Mesothelial cell of epicardium (in vitro differentiated cells): ENCODE data around the gene ACTN4. TPM values are rescaled to one million over a fixed set of nuclear protein-coding genes. Genes with fewer than 3 reads are reported as not detected.

Experiments
- DNase-seq, 2 experiments: peaks; one replicate each; pipeline ENCODE4 v3.0.0; 2021; ENCODE audit warnings: low spot score in 2 of 2; ENCODE audit not compliant: unreplicated experiment in 2 of 2
- H3K27ac Mint-ChIP-seq: 2 replicates; pipeline ENCODE4 v1.8.0; 2021; ENCODE audit warnings: mixed read lengths
- H3K27me3 Mint-ChIP-seq: 2 replicates; pipeline ENCODE4 v1.8.0; 2021; ENCODE audit warnings: low read depth, mixed read lengths
- H3K36me3 Mint-ChIP-seq: 2 replicates; pipeline ENCODE4 v1.8.0; 2021; ENCODE audit warnings: mixed read lengths
- H3K4me1 Mint-ChIP-seq: 2 replicates; pipeline ENCODE4 v1.8.0; 2021; ENCODE audit warnings: mixed read lengths
- H3K4me3 Mint-ChIP-seq: 2 replicates; pipeline ENCODE4 v1.8.0; 2021; ENCODE audit warnings: mild to moderate bottlenecking, moderate library complexity, mixed read lengths
- H3K9me3 Mint-ChIP-seq: 2 replicates; pipeline ENCODE4 v1.8.0; 2021; ENCODE audit warnings: mixed read lengths
- CTCF ChIP-seq: fragments of 200-600 bp; sonication (generic); IDR thresholded peaks from one replicate; pipeline ENCODE4 v1.5.0; 2021; ENCODE audit warnings: antibody characterized with exemption; ENCODE audit not compliant: unreplicated experiment
- total RNA-seq: library from RNA; stranded (reverse); gene quantifications from 3 replicates; pipeline ENCODE4 v1.2.1, GENCODE V29; 2021

Gene ACTN4
- total RNA-seq, 1 donor from 2014 or later = 452 TPM

DNA sequence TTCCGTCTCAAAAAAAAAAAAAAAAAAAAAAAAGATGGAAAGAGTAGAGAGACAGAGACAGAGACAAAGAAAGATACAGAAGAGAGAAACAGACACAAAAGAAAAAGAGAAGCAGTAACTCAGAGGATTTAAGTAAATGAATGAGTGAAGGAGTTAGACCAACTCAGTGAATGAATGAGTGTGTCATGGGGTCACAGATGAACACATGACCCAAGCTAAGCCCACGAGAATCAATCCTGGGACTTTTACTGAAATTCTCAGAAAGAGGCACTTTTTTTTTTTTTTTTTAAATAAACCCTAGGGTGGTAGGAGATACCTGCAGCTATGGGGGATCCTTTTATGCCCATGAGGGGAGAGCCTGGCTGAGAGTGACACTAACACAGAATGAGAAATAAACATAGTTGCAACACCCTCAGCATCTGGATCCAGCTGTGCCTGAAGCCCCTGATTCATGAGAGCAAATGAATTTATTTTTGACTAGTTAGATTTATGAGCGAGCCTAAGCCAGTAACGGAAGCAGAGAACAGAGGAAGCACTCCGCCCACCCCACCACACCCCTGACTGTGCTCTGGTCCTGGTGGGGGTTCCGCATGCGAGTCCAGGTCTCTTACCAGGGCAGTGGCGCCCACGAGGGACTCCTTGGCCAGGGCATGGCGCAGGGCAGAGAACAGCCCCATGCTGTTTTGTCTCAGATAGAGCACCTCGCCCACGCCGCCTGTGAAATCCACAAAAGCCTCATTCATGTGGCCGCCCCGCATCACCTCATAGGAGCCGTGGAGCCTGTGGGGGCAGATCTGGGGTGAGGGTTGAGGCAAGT, 92.2 kb downstream of the ACTN4 start:
- peaks cover 4% of the 10 kb centered on the region for H3K4me1 Mint-ChIP-seq
- H3K36me3 Mint-ChIP-seq = no peaks in the 10 kb centered on the region
- no peak overlapping the region for H3K27ac Mint-ChIP-seq
- no peak overlapping the region for H3K4me3 Mint-ChIP-seq
- DNase-seq = no peak
- H3K9me3 Mint-ChIP-seq = no peaks in the 10 kb centered on the region
- peaks cover 11% of the 10 kb centered on the region for H3K27me3 Mint-ChIP-seq
- no peak for TF ChIP-seq CTCF

- TF ChIP-seq CTCF = no peak
- peaks cover 10% of the 10 kb centered on the region for H3K27me3 Mint-ChIP-seq
- no peaks in the 10 kb centered on the region for H3K36me3 Mint-ChIP-seq
- no peak overlapping the region for H3K27ac Mint-ChIP-seq
- H3K9me3 Mint-ChIP-seq = no peaks in the 10 kb centered on the region
- no peak overlapping the region for H3K4me3 Mint-ChIP-seq
- peaks cover 4% of the 10 kb centered on the region for H3K4me1 Mint-ChIP-seq
- DNase-seq = no peak
Measured at GRCh38 chr19:38740257-38740592, 92.8 kb downstream of the ACTN4 start.

DNA sequence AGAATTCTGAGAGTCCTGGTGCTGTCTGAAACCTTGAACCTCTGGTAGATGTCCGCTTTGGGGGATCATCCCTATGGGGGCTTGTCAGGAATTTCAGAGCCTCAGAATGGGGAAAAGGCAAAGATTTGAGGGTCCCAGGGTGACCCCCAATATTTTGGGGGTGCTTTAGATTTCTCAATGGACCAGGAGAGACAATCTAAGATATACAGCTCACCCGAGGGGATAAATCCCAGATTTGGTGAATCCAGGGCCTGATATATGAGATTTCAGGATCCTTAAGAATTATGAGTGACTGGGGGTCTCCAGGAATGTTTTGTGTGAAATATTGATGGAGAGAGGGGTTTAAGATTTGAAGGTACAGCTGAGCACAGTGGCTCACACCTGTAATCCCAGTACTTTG, 93.5 kb downstream of the ACTN4 start:
- no peaks in the 10 kb centered on the region for H3K36me3 Mint-ChIP-seq
- H3K4me3 Mint-ChIP-seq = no peak overlapping the region
- H3K9me3 Mint-ChIP-seq = no peaks in the 10 kb centered on the region
- H3K4me1 Mint-ChIP-seq = peaks cover 4% of the 10 kb centered on the region
- H3K27ac Mint-ChIP-seq = no peak overlapping the region
- no peak for TF ChIP-seq CTCF
- no peak for DNase-seq
- peaks cover 10% of the 10 kb centered on the region for H3K27me3 Mint-ChIP-seq

- peaks cover 7% of the 10 kb centered on the region for H3K27me3 Mint-ChIP-seq
- no peaks in the 10 kb centered on the region for H3K9me3 Mint-ChIP-seq
- H3K27ac Mint-ChIP-seq = no peak overlapping the region
- no peaks in the 10 kb centered on the region for H3K36me3 Mint-ChIP-seq
- no peak for DNase-seq
- H3K4me3 Mint-ChIP-seq = no peak overlapping the region
- peaks cover 4% of the 10 kb centered on the region for H3K4me1 Mint-ChIP-seq
- TF ChIP-seq CTCF = no peak
Measured at GRCh38 chr19:38741670-38742069, 94.2 kb downstream of the ACTN4 start.

DNA sequence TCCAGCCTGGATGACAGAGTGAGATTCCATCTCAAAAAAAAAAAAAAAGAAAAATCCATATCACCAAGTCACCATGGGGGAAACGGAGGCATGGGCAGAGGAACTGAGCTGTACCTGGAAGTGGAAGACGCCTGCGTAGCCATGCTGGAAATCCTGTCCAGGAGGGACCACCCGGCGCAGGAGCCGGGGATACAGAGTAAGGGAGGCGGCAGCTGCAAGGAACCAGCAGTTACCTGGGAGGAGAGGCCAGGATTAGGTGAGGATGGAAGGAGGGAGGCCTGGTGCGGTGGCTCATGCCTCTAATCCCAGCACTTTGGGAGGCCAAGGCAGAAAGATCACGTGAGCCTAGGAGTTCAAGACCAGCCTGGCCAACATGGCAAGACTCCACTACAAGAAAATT, 94.8 kb downstream of the ACTN4 start:
- H3K27me3 Mint-ChIP-seq = peaks cover 7% of the 10 kb centered on the region
- H3K4me3 Mint-ChIP-seq = no peak overlapping the region
- no peak for TF ChIP-seq CTCF
- H3K9me3 Mint-ChIP-seq = no peaks in the 10 kb centered on the region
- no peak overlapping the region for H3K27ac Mint-ChIP-seq
- H3K4me1 Mint-ChIP-seq = peaks cover 4% of the 10 kb centered on the region
- DNase-seq = no peak
- no peaks in the 10 kb centered on the region for H3K36me3 Mint-ChIP-seq
